HG03442 (cell line): Measurements from ENCODE around the gene NME7.

ENCODE experiments used
- ATAC-seq: cut with Tn5 transposase; IDR thresholded peaks from one replicate; pipeline ENCODE4 v1.9.1; 2021; ENCODE audit warnings: mild to moderate bottlenecking, moderate library complexity; ENCODE audit not compliant: unreplicated experiment

The NME7 gene

GRCh38 chr1:169108863-169109560, 258.6 kb downstream of the NME7 start:
- no peak for ATAC-seq

GRCh38 chr1:169108223-169108622, 259.4 kb downstream of the NME7 start:
- no peak for ATAC-seq

- no peak for ATAC-seq
Measured at GRCh38 chr1:169107603-169108208, 259.9 kb downstream of the NME7 start.

- no peak for ATAC-seq
Measured at GRCh38 chr1:169106921-169107602, 260.5 kb downstream of the NME7 start.

GRCh38 chr1:169106095-169106920, 261.3 kb downstream of the NME7 start, which contains the start of gene ATP1B1:
ATP1B1 (plus strand) TSS chr1:169106690; CDS start chr1:169106830, 140 bp downstream.
- peak; percentile 92 for ATAC-seq

- ATAC-seq, result peak; percentile 19
Measured at GRCh38 chr1:169105434-169106094, 262.0 kb downstream of the NME7 start.

- no peak for ATAC-seq
Measured at GRCh38 chr1:169105087-169105433, 262.5 kb downstream of the NME7 start.

GRCh38 chr1:169103480-169103893, 264.1 kb downstream of the NME7 start:
- ATAC-seq, result no peak

- no peak for ATAC-seq
Measured at GRCh38 chr1:169103002-169103401, 264.6 kb downstream of the NME7 start.

- no peak for ATAC-seq
Measured at GRCh38 chr1:169102567-169102966, 265.0 kb downstream of the NME7 start.

- no peak for ATAC-seq
Measured at GRCh38 chr1:169100651-169101088, 266.9 kb downstream of the NME7 start.

GRCh38 chr1:169100208-169100607, 267.4 kb downstream of the NME7 start:
- no peak for ATAC-seq

- no peak for ATAC-seq
Measured at GRCh38 chr1:169099561-169099960, 268.0 kb downstream of the NME7 start.

- ATAC-seq, result no peak
Measured at GRCh38 chr1:169098380-169098779, 269.2 kb downstream of the NME7 start.

GRCh38 chr1:169094897-169095569, 272.6 kb downstream of the NME7 start:
- ATAC-seq, result no peak

- no peak for ATAC-seq
Measured at GRCh38 chr1:169092399-169092798, 275.2 kb downstream of the NME7 start.

GRCh38 chr1:169091480-169091941, 276.1 kb downstream of the NME7 start:
- peak; percentile 75 for ATAC-seq

- ATAC-seq, result peak; percentile 44
Measured at GRCh38 chr1:169090900-169091311, 276.7 kb downstream of the NME7 start.

GRCh38 chr1:169090308-169090899, 277.2 kb downstream of the NME7 start:
- ATAC-seq, result no peak
